Renal cortical epithelial cell (primary cell): ENCODE results near the gene MTREX. TPM values are rescaled to one million over a fixed set of nuclear protein-coding genes. Genes with fewer than 3 reads are reported as not detected.

Experiments
- DNase-seq: peaks from one replicate; pipeline ENCODE4 v3.0.0-alpha.2; 2011; ENCODE audit warnings: low read depth
- total RNA-seq: library from RNA; depleted of rRNA; stranded (reverse); fragments of >200 nt; gene quantifications from 2 replicates; pipeline ENCODE4 v1.2.3, GENCODE V29; 2014

MTREX gene
- total RNA-seq, 1 donor from 2014 or later, result 161 TPM

DNA sequence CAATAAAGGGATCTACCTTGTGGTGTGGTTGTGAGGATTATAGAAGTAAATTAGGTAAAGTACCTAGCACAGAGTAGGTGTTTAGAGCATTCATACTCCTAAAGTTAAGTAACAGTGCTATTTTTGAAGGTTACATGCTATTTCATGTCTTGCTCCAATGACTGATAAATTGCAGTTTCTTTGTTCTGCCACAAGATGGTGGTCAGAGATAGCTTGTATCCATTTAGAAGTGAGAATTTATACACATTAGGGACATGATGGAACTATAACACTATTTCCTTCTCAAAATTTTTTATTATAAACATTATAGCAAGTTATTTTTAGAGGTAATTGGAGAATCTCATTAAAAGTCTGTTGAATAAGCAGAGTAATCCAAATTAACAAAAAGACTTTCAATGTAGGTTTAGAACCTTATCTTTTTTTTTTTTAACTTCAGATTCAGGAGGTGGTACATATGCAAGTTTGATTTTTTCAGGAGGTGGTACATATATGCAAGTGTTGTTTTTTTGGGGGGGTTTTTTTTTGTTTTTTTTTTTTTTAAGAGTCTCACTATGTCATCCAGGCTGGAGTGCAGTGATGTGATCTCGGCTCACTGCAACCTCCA lies 17.1 kb downstream of the MTREX start:
- peak; percentile 60 for DNase-seq

DNA sequence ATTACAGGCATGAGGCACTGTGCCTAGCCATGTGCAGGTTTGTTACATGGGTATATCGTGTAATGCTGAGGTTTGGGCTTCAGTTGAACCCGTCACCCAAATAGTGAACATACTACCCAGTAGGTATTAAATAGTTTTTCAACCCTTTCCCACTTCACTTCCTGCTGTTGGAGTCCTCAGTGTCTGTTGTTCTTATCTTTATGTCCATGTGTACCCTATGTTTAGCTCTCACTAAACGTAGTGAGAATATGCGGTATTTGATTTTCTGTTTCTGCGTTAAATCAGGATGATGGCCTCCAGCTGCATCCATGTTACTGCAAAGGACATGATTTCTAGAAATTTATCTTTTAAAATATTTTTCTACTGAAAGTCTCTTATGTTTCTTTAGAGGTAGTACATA lies 17.8 kb downstream of the MTREX start:
- DNase-seq, result no peak

DNA sequence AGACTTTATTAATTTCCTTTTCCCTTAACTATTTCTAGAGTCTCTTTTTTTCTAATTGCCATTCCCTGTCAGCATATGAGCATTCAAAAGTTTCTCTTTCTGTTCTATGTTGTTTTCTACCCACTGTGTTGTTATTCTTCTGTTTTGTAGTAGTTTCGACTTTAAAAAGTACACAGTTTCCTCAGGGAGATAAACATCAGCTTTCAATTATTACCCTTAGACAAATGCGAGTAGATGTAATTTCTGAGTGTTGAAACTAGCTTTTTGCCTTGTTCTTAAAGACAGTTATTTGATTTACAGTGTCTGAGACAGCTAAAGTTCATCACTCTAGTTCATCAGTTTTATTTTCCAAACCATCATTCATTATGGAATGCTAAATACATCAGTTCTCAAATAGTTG lies 19.5 kb downstream of the MTREX start:
- no peak for DNase-seq

DNA sequence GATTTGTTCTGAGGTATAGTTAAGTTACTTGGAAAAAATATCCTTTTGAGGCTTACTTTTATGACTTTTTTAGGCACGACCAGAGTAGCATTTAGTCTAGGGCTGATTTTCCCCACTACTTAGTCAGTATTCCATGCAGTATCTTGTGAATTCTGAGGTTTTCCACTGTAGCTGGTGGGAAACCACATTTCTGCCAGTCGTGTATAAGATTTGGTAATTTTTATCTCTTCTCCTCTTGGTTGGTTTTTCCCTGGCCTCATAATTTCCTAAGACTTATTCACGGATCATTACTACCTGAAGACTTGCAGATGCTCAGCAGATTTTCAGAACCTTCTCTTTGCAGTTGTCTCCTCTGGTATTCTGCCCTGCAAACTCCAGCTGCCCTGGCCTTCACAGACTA lies 23.5 kb downstream of the MTREX start:
- DNase-seq, result peak; percentile 9

DNA sequence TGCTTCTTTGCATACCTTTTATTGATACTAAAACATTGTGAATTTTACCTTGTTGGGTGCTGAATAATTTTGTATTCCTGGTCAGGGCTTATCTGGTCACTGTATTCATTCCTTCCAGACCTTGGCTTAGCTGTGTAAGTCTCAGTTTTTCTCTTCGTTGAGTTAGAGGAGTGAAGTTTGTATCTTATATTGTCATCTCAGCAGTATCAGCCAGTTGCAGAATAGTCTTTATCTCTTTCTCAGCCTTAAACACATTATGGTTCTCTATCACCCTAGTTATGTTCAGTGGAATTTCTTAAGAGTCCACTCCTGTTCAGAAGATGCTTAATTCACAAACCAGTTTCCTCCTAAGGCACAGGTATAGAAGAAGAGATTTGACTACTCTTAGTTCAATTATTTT lies 25.2 kb downstream of the MTREX start:
- no peak for DNase-seq

DNA sequence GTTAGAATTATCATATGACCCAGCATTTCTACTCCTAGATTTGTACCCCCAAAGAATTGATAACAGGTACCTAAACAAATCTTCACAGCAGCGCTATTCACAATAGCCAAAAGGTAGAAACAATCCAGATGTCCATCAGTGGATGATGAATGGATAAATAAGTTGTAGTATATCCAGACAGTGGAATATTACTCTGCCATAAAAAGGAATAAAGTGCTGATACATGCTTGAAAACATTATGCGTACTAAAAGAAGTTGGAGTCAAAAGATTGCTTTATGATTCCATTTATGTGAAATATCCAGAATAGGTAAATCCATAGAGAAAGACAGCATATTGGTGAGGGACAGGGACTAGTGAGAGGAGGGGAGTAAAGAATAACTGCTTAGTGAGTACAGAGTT lies 26.0 kb downstream of the MTREX start:
- DNase-seq, result no peak

DNA sequence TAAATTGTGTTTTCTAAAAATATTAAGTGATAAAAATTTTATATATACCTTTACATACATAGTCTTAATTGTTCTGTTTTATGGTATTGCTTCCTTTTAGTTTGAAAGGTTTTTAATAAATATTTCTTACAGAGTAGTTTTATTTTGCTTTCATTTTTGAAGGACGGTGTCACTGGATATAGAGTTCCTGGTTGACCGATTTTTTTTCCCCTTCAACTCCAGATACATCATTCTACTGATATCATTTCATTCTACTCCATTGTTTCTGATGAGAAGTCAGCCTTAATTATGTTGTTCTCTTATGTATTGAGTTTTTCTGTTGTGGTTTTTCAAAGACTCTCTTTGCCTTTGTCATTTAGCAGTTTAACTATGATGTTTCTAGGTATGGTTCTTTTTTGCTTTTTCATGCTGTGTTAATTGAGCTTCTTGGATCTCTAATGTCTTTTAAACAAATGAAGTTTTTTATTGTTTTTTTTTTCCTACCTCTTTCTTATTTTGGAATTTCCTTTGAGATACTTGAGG lies 30.4 kb downstream of the MTREX start:
- peak; percentile 5 for DNase-seq

DNA sequence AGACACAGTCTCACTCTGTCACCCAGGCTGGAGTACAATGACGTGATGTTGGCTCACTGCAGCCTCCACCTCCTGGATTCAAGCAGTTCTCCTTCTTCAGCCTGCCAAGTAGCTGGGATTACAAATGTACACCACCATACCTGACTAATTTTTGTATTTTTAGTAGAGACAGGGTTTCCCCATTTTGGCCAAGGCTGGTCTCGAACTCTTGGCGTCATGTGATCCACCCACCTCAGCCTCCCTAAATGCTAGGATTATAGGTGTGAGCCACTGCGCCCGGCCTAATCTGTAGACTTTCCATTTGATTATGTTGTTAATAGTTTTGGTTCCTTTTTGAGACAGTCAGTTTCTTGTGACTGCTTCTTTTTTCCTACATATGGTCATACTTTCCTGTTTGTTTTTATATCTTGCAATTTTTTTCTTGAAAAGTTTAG lies 31.0 kb downstream of the MTREX start:
- no peak for DNase-seq

DNA sequence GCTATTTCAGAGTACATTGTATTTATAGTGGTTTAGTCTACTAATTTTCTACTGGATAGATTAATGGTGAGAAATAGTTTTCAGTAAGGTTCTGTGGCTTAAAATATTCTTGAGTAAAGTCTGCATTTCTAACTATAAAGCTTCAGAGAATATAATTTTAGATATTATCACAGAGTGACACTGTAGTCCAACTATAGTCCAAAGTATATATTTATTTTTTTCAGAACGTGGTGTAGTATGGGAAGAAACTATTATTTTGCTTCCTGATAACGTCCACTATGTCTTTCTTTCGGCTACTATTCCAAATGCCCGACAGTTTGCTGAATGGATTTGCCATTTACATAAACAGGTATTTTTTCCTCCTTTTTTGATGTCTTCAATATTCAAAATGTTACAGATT lies 35.3 kb downstream of the MTREX start:
- DNase-seq, result no peak

DNA sequence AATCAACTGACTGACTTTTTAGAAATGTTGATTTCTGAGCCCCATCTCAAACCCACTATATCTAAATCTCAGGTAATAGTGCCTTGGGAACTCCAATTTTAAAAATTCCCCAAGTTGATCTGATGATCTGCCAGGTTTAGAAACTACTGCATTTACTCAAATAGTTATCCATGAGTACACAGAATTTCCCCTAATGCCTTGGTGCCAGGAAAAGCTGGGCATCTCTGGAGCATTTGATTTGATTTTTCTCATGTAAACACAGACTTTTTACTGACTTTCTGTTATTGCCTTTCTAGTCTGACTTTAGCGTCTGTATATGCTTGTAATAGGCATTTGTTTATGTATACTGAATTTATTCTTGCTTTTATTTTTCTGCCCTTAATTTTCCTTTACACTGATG lies 35.8 kb downstream of the MTREX start:
- DNase-seq, result no peak

DNA sequence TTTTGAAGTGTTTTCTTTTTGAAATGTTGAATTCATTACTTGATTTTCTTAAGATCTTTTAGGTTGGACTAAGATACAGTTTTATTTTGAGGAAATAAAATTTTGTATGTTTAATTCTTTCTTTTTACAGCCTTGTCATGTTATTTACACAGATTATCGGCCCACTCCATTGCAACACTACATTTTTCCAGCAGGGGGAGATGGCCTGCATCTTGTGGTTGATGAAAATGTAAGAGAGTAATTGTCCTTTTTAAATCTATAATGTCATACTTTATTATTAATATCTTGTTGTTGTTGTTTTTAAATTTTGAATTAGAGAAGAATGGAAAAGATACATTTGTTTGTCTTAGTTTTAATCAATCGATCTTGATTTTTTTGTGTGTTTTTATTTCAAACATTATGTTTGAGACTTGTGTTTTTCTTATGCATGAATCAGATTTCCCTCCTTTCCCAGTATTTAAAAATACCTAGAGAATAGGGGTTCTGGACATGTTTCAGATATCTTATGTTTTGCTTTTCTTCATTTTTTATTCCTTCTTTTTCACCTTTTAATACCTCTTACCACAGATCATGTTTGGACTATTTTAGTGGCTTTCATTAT lies 36.7 kb downstream of the MTREX start:
- peak; percentile 61 for DNase-seq

DNA sequence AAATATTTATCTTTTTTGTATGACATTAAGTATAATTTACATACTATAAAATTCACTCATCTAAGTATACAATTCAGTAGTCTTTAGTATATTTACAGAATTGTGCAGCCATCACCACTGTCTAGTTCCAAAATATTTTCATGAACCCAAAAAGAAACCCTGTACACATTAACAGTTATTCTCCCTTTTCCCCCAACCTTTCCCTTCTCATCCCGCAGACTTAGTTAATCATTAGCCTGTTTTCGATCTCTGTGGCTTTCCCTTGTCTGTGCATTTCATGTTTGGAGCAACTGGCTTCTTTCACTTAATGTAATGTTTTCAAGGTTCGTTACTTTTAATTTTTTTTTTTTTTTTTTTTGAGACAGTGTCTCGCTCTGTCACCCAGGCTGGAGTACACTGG lies 37.5 kb downstream of the MTREX start:
- DNase-seq, result peak; percentile 68

DNA sequence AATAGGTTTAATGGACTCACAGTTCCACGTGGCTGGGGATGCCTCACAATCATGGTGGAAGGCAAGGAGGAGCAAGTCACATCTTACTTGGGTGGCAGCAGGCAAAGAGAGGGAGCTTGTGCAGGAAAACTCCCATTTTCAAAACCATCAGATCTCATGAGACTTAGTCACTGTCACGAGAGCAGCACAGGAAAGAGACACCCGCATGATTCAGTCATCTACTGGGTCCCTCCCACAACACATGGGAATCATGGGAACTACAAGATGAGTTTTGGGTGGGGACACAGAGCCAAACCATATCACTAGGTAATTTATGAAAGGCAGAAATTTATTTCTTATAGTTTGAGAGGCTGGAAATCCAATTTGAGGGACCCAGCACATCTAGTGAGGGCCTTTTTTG lies 40.0 kb downstream of the MTREX start:
- no peak for DNase-seq

DNA sequence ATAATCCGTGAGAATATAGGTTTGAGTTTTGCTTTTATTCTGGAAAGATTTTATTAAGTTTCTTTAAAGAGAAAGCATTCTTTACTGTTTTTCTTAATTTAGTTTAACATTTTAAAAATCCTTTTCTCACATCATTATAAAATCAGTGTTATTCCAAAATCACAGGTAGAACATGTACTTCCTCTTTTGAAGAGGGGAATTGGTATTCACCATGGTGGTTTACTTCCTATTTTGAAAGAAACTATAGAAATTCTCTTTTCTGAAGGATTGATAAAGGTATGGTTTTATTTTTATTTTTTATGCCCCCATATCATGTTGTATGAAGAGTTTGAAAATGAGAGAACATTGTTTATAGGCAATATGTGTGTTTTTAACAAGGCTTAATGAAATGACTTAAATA lies 43.0 kb downstream of the MTREX start:
- DNase-seq, result no peak

DNA sequence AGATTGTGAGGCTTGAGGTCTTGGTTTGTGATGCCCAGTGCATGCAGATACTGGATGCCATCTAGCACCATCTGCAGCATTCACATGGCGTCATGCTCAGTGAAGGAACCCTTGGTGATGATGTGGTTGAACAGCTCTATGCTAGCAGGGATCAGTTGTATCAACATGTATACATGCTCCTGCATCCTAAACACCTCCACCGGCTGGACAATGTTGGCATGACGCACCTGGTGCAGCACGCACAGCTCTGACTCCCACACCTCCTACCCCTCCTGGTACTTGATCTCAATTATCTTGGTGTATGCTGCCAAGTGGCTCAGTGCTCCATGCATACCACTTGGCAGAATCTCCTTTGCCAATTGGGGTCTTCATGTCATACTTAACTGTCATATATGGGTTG lies 49.1 kb downstream of the MTREX start:
- DNase-seq, result no peak

DNA sequence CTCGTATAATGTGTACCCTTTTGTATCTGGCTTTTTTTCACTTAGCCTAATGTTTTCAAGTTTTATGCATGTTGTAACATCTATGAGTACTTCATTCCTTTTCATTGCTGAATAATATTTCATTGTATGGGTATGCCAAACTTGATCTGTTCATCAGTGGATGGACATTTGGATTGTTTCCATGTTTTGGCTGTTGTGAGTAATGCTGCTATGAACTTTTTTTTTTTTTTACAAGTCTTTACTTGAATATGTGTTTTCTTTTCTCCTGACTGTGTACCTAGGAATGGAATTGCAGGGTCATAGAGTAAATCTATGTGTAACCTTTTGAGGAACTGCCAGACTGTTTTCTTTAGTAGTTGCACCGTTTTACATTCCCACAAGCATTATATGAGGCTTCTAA lies 52.4 kb downstream of the MTREX start:
- peak; percentile 36 for DNase-seq

DNA sequence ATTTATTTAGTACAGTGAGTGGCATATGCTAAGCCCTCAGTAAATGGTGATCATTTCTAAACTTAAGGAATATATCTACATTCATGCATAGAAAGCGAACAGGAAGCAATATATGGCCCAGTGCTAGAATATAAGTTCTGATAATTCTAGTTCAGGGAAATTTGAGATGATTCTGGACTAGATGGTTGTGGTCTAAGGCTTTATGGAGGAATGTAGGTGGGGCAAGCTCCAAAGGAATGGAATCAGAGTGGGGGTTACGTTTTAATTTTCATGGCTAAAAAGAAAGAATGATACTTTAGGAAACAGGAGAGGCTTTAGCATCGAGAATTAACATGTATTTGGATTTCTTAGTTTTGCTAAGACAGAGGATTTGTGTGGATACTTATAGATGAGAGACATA lies 56.1 kb downstream of the MTREX start:
- DNase-seq, result no peak

DNA sequence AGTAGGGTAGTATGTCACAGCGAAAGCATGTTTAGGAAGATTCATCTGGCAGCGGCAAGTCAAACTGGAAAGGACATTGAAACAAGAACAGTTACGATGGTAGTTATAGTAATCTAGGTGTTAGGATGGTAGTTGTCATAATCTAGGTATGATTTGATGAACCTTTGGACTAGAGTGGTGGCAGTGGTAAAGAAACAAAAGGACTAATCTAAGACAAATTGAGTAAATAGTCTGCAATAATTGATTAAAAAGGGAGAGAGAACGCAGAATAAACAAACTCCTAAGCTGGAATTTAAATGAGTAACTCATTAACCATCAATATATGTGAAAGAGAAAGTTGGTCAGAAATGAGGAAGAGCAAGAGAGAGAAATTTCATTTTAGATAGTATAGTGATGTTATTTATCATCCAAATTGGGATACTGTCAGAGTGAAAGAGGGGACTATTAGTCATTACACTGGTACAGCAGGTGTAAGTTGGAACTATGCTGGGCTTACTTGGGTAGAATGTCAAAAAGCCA lies 56.8 kb downstream of the MTREX start:
- DNase-seq, result peak; percentile 23

DNA sequence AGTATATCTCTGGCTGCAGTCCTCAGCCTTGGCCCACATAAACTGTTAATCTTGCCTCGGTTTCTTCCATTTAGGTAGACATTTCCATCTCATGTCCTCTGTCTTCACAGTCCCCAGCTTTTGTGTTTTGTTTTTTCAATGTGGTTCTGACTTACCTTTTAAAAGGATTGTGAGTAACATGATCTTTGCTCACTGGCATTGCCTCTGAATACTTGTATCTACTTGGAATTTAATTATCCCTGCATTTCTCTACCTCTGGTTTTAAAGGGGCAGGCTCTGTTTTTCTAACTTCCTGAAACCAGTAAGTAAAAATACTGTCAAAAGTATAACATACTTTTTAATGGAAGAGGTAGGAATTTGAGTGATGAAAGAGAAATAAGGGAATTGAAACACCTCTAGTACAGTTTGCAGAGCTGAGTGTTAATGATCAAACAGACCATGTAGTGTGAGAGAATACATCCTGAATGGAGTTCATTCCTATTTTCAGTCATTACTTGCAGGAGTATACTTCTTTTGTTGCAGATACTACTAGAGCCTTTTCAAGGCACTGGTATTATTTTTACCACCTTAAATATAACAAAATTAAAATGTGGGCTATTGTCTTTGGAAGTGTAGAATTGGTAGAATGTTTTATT lies 62.6 kb downstream of the MTREX start:
- DNase-seq, result peak; percentile 70

DNA sequence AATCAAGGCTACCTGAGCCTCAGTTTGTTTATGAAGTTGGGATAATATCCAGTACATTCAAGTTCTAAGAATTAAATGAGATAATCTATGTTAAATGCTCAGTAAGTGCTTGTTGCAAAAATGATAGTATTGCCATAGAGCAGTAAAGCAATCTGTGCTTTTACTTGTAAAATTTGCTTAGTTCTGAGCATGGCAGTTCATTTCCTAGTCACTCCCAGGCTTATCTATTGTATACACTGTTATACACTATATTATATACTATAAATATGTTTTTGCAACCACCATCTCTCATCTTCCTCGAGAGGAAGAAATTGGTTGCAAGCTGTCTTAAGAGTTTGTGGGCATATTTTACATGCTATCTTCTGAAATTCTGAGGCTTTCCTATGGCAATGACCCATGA lies 63.4 kb downstream of the MTREX start:
- no peak for DNase-seq

DNA sequence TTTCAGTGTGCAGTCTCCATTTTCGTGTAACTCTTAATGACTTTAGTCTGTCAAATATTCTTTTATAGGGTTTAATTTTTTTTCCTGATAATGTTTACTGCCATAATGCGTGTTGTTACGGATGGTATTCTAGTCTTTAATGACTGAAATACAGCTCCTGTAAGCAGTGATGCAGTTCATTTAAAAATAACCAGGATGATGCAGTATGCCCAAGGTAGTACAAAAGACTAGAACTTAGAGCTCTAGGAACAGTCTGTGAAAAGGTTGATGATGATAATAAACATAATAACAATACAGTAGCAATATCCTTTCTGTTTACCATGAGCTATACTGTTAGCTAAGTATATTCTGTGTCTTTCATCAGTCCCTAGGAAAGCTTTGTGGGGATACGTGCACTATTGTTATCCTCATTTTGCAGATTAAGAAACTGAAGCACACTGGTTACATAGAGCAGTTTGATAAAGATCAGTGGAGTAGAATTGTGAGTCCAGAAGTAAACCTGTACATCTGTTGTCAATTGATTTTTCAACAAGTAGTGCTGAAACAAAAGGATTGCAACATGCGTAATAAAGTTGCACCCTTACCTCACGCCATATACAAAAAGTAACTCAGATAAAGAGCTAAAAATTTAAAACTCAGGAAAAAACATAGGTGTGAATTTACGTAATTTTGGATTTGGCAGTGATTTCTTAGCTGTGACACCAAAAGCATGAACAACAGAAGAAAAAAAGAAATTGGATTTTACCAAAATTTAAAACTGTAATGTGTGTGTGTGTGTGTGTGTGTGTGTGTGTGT lies 64.5 kb downstream of the MTREX start:
- no peak for DNase-seq

DNA sequence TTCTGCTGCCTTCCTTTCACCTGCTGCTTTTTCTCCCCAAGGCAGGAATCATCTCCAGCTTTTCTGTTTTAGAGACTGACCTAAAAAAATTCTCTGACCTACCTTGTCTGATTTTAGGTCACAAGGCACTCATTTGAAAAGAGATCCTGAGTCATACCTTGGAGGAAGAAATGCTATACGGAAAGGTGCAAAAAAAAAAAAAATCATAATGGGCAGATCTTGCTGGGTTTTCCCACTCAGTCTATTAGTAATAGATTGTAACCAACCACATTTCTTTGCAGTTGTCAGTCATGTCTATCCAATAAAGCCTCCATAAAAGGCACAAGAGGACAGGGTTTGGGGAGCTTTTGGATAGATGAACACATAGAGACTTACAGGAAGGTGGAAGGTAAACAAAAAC lies 70.0 kb downstream of the MTREX start:
- DNase-seq, result peak; percentile 18
